HG02885 (cell line): ENCODE measurements around the gene MEIOB.
"Not testable (repeated sequence)": the region's sequence is repeated elsewhere in the genome, so short reads cannot be mapped to it uniquely, and the experiment has no call there.

Experiments
- ATAC-seq: cut with Tn5 transposase; IDR thresholded peaks from one replicate; pipeline ENCODE4 v1.9.1; 2021; ENCODE audit warnings: mild to moderate bottlenecking; ENCODE audit not compliant: unreplicated experiment, poor library complexity

MEIOB gene

DNA sequence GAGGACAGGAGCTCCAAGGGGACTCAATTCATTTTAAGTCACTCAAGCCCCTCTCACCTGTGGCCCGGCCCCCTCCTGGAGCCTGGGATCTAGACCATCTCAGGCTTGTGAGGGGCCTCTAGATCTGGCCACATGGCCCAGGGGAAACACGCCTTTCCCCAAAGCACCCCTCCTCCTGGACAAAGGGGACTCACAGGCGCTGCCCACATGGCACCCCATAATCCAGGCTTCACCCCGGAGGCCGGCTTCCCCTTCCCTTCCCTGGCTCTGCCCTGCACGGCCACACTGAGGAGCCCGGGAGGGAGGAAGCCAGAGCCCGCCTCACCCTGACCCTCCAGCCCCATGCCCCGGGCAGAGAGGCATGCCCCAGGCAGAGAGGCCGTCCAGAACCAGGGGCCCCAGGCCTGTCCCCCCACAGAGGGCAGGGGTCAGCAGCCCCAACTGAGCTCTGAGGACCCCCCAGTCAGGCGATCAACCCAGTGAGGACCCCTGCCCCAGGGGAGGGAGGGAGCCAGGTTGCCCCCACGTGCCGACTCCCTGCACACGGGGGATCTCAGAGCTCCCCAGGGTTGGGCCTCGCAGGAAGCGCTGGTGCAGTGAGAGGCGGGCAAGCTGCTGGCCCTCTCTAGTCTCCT lies 35.4 kb upstream of the MEIOB start:
- ATAC-seq, result no peak

DNA sequence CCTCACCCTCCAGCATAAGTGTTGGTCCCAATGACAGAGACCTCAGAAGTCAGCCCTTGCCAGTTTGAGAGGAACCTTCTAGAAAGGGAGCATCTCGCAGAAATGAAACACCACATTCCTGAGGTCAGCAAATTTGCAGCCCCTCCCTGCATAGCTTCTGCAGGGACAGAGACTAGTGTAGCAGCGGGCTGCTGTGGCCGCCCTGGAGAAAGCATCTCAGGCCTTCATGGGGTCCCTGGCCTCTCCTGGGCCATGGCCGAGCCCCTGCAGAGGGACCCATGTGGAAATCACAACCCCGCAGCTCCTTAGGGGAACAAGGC lies 34.8 kb upstream of the MEIOB start:
- ATAC-seq, result no peak

GRCh38 chr16:1906055-1906845 lies 34.3 kb upstream of the MEIOB start:
- no peak for ATAC-seq

DNA sequence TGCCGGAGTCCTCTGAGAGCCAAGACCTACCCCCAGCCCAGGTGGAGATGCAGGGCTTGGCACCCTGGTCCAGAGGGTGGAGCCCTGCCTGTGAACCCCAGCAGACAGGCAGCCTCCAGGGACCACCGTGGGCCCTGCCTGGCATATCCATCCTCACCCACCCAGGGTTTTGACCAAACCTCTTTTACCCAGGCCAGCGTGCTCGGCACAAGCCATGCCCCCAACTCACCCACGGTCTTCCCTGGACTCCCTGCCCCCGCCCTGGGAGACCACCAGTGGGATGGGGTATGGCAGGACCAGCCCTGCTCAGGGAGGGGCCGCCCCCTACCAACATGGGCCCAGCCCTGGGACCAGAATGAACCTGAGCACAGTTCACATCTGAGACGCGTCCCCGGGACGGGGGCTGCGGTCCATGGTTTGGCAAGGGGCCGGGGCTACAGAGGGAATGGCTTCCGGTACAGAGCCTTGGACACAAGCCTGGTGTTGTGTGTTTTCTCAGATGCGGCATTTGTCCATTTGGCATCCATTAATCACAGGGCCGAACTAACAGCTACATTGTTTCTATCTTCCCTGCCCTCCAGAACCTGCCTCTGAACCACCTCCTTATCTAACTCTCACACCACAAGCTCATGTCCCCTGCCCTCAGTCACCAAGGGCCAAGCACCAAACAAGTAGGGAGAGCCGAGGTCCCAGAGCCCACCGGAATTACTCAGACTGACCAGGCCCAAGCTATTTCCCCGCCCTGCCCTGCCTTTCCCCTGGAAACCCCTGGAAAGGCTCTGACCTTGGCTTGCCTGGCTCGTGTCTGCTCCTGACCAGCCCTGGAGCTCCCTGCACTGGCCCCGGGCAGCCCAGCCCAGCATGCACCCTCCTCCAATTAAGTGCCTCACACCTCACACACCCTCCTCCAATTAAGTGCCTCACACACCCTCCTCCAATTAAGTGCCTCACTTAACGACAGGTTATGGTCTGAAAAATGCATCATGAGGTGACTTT lies 32.2 kb upstream of the MEIOB start:
- no peak for ATAC-seq

DNA sequence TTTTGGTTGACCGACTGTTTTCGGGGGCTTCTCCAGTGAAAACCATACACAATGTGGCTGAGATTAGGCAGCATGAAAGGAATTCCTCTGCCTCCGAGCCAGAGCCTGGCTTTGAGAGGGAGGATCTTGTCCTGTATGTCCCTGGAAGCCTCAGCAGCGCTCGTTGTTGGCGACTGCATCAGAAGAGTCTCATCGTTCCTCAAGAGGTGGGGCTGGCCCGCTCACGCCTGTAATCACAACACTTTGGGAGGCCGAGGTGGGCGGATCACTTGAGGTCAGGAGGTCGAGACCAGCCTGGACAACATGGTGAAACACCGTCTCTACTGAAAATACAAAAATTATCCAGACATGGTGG lies 31.2 kb upstream of the MEIOB start:
- no peak for ATAC-seq

DNA sequence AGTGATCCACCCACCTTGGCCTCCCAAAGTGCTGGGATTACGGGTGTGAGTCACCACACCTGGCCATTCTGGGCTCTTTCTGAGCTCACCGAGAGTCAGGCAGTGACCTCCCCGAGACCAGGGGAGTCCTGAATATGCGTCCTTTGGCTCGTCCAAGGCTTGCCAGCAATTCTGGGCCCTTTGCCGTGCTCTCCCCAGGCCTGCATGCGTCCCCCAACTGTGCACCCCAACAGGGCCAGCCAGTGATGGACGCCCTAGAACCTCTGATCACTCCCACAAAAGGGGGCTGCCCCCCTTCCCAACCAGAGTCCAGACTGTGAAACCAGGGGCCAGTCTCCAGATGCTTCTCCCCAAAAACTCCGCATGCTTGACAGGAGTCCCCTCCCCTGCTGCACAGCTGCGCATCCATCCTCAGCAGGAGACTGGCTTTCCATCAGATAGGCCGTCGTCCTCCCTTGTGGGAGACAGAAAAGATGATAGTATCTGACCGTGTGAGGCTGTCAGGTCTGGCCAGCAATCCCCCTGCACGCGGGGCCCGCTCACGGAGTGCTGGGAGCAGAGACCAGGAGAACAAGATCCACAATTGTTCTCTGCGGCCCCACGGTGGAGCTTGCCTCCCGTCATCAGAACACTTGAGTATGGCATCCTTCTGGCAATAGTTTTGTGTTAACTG lies 30.7 kb upstream of the MEIOB start:
- no peak for ATAC-seq

DNA sequence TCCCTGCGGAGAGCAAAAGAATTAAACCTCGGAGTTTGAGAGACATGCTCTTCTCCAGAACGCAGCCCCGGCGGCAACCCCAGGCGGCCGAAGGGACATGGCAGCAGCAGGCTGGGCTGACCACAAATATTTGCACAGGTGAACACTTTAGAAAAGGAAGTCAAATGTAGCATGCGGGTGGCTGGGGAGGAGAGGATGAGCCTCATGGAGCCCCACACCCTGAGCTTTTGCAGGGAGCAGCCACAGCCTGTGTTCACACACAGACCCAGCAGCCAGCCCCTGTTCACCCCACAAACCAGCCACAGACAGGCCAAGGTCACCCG lies 28.4 kb upstream of the MEIOB start:
- no peak for ATAC-seq

- ATAC-seq, result no peak
Measured at GRCh38 chr16:1899641-1900451, 27.9 kb upstream of the MEIOB start.

- not testable (repeated sequence) for ATAC-seq
Measured at GRCh38 chr16:1897692-1898091, 25.7 kb upstream of the MEIOB start.

- ATAC-seq, result no peak
Measured at GRCh38 chr16:1895949-1896675, 24.1 kb upstream of the MEIOB start.

GRCh38 chr16:1895068-1895467 lies 23.1 kb upstream of the MEIOB start:
- no peak for ATAC-seq

DNA sequence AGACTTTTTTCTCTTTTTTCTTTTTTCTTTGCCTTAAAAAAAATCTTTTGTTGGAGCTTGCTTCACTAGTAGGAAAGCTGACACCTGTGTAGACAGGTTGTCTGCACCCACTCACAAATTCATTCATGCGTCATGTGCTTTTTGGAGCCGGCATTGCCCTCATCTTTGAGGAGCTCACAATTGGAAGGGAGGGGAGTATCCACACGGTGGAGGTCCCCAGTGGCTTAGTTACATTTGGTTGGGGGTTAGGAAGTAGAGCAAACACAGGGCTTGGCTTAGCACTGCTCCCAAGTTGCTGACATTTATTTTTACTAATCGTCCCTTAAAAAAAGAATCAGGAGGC lies 18.7 kb upstream of the MEIOB start:
- no peak for ATAC-seq

GRCh38 chr16:1890024-1890707 lies 18.2 kb upstream of the MEIOB start:
- no peak for ATAC-seq

DNA sequence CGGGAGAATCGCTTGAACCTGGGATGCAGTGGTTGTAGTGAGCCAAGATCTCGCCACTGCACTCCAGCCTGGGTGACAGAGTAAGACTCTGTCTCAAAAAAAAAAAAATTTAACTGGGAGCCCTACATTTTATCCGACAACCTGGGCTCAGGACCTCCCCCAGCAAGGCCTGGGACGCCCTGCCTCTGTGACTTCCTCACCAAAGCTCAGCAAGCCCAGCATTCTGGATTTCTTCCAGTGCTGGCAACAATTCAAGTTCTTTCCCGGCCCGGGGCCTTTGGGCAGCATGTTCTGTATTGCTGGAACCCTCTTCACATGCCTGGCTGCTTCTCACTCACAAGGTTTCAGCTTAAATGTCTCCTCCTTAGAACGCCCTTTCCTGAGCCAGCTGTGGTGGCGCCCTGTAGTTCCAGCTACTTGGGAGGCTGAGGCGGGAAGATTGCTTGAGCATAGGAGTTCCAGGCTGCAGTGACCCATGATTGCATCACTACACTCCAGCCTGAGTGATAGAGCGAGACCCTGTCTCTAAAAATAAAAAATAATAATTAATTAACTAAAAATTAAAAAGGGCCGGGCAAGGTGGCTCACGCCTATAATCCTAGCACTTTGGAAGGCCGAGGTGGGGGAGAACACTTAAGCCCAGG lies 15.9 kb upstream of the MEIOB start:
- ATAC-seq, result no peak

DNA sequence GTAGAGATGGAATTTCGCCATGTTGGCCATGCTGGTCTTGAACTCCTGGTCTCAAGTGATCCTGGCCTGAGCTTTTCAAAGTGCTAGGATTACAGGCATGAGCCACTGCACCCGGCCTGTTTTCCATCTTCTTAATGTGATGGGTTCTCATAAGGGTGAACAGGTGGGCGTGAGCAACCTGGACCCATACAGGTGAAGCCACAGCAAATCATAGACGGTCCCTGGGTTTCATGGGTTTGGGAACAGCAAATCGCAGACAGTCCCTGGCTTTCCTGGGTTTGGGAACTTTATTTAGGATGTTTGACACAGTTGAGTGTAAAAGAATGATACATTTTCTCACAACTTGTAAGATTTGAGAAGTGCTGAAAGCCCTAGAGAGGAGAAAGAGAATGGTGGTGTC lies 12.9 kb upstream of the MEIOB start:
- no peak for ATAC-seq

- no peak for ATAC-seq
Measured at GRCh38 chr16:1884155-1884760, 12.3 kb upstream of the MEIOB start.

DNA sequence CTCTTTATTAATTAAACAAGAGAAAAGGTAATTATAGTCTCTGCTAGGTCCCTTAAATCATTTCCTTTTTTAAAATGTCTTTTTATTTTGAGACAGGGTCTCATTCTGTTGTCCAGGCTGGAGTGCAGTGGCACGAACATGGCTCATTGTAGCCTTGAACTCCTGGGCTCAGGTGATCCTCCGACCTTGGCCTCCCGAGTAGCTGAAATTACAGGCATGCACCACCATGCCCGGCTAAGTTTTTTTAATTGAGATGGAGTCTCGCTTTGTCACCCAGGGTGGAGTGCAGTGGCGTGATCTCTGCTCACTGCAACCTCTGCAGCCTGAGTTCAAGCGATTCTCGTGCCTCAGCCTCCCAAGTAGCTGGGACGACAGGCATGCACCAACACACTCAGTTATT lies 9.2 kb upstream of the MEIOB start:
- ATAC-seq, result not testable (repeated sequence)

- ATAC-seq, result no peak
Measured at GRCh38 chr16:1879477-1879876, 7.5 kb upstream of the MEIOB start.
